Ishikawa (cell line): ENCODE results near the gene TMEM114.

ENCODE experiments used
- CEBPB ChIP-seq: IDR thresholded peaks from 2 replicates; pipeline ENCODE4 v1.6.1; 2012
- CREB1 ChIP-seq: IDR thresholded peaks from 2 replicates; pipeline ENCODE4 v1.6.1; 2012; ENCODE audit warnings: low read depth
- EGR1 ChIP-seq: IDR thresholded peaks from 2 replicates; pipeline ENCODE4 v1.6.1; 2012
- EP300 ChIP-seq: IDR thresholded peaks from 2 replicates; pipeline ENCODE4 v1.6.1; 2012; ENCODE audit warnings: borderline replicate concordance
- FOXM1 ChIP-seq: IDR thresholded peaks from 2 replicates; pipeline ENCODE4 v1.6.1; 2012; ENCODE audit warnings: low read depth, borderline replicate concordance
- MAX ChIP-seq: IDR thresholded peaks from 2 replicates; pipeline ENCODE4 v1.6.1; 2012
- NFIC ChIP-seq: IDR thresholded peaks from 2 replicates; pipeline ENCODE4 v1.6.1; 2012
- RAD21 ChIP-seq: IDR thresholded peaks from 2 replicates; pipeline ENCODE4 v1.6.1; 2012; ENCODE audit warnings: low read depth
- REST ChIP-seq: IDR thresholded peaks from 2 replicates; pipeline ENCODE4 v1.6.1; 2012; ENCODE audit warnings: low read depth, mild to moderate bottlenecking
- TAF1 ChIP-seq: IDR thresholded peaks from 2 replicates; pipeline ENCODE4 v1.6.1; 2012; ENCODE audit warnings: low read depth, mild to moderate bottlenecking
- TCF12 ChIP-seq: IDR thresholded peaks from 2 replicates; pipeline ENCODE4 v1.6.1; 2012; ENCODE audit warnings: low read depth
- TEAD4 ChIP-seq: IDR thresholded peaks from 2 replicates; pipeline ENCODE4 v1.6.1; 2012
- USF1 ChIP-seq: IDR thresholded peaks from 2 replicates; pipeline ENCODE4 v1.6.1; 2012
- YY1 ChIP-seq: IDR thresholded peaks from 2 replicates; pipeline ENCODE4 v1.6.1; 2012; ENCODE audit warnings: low read depth
- ZBTB7A ChIP-seq: IDR thresholded peaks from 2 replicates; pipeline ENCODE4 v1.6.1; 2012; ENCODE audit warnings: low read depth

The TMEM114 gene

GRCh38 chr16:8530752-8531384 lies 59.4 kb downstream of the TMEM114 start:
- TF ChIP-seq REST (no peak), CREB1 (no peak), TCF12 (no peak), CEBPB (no peak), ZBTB7A (no peak), TAF1 (no peak), USF1 (no peak), FOXM1 (no peak), YY1 (no peak), TEAD4 (no peak), EGR1 (no peak), EP300 (no peak), NFIC (no peak), MAX (no peak), RAD21 (no peak)

GRCh38 chr16:8528471-8528870 lies 61.8 kb downstream of the TMEM114 start:
- TF ChIP-seq EGR1, result no peak
- no peak for TF ChIP-seq CEBPB
- no peak for TF ChIP-seq CREB1
- no peak for TF ChIP-seq TAF1
- TF ChIP-seq YY1, result no peak
- TF ChIP-seq NFIC, result no peak
- no peak for TF ChIP-seq ZBTB7A
- no peak for TF ChIP-seq MAX
- TF ChIP-seq REST, result no peak
- no peak for TF ChIP-seq RAD21
- no peak for TF ChIP-seq TCF12
- no peak for TF ChIP-seq FOXM1
- TF ChIP-seq EP300, result no peak
- TF ChIP-seq USF1, result no peak
- TF ChIP-seq TEAD4, result no peak

- no peak for TF ChIP-seq EGR1
- no peak for TF ChIP-seq REST
Observed at GRCh38 chr16:8523932-8524331, 66.4 kb downstream of the TMEM114 start.

- no peak for TF ChIP-seq TEAD4
- no peak for TF ChIP-seq NFIC
- no peak for TF ChIP-seq RAD21
- no peak for TF ChIP-seq FOXM1
- TF ChIP-seq REST, result no peak
- TF ChIP-seq CREB1, result no peak
- no peak for TF ChIP-seq ZBTB7A
- TF ChIP-seq USF1, result no peak
- no peak for TF ChIP-seq YY1
- TF ChIP-seq CEBPB, result no peak
- TF ChIP-seq TAF1, result no peak
- TF ChIP-seq TCF12, result no peak
- no peak for TF ChIP-seq EP300
- TF ChIP-seq EGR1, result no peak
- TF ChIP-seq MAX, result no peak
Observed at GRCh38 chr16:8522757-8523156, 67.6 kb downstream of the TMEM114 start.
